IPS-18c (cell line): ENCODE data around the gene CEP57L1.
"Not testable (repeated sequence)": the region's sequence is repeated elsewhere in the genome, so short reads cannot be mapped to it uniquely, and the experiment has no call there.

Experiments used
- H3K4me3 ChIP-seq: 2 replicates; pipeline ENCODE4 v1.7.0; 2013; ENCODE audit warnings: low read depth, mild to moderate bottlenecking, low read length, moderate library complexity; ENCODE audit not compliant: insufficient read depth
- H3K9me3 ChIP-seq: one replicate; pipeline ENCODE4 v1.6.1; 2013; ENCODE audit warnings: mild to moderate bottlenecking, low read length, moderate library complexity; ENCODE audit not compliant: control insufficient read depth, insufficient read depth

Gene CEP57L1

DNA sequence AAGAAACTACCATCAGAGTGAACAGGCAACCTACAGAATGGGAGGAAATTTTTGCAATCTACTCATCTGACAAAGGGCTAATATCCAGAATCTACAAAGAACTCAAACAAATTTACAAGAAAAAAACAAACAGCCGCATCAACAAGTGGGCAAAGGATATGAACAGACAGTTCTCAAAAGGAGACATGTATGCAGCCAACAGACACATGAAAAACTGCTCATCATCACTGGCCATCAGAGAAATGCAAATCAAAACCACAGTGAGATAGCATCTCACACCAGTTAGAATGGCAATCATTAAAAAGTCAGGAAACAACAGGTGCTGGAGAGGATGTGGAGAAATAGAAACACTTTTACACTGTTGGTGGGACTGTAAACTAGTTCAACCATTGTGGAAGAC lies 40.3 kb downstream of the CEP57L1 start:
- H3K9me3 ChIP-seq, H3K4me3 ChIP-seq: not testable (repeated sequence)

GRCh38 chr6:109136039-109136438 lies 40.7 kb downstream of the CEP57L1 start:
- not testable (repeated sequence) for H3K9me3 ChIP-seq, H3K4me3 ChIP-seq

- H3K4me3 ChIP-seq, H3K9me3 ChIP-seq: not testable (repeated sequence)
These were observed 41.2 kb downstream of the CEP57L1 start for GRCh38 chr6:109136530-109136929.

GRCh38 chr6:109139109-109139508 lies 43.8 kb downstream of the CEP57L1 start:
- Histone ChIP-seq H3K4me3 (no peak overlapping the region), H3K9me3 (no peaks in the 10 kb centered on the region)

DNA sequence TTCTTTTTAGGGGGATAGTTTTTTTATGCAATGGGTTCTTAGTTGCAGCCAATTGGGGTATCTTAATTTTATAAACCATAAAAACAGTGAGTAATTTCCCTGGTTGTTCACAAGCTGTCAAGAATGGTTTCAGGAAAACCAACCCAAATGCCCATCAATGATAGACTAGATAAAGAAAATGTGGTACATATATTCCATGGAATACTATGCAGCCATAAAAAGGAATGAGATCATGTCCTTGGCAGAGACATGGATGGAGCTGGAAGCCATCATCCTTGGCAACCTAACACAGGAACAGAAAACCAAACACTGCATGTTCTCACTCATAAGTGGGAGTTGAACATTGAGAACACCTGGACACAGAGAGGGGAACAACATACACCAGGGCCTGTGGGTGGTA lies 46.8 kb downstream of the CEP57L1 start:
- not testable (repeated sequence) for H3K9me3 ChIP-seq, H3K4me3 ChIP-seq

DNA sequence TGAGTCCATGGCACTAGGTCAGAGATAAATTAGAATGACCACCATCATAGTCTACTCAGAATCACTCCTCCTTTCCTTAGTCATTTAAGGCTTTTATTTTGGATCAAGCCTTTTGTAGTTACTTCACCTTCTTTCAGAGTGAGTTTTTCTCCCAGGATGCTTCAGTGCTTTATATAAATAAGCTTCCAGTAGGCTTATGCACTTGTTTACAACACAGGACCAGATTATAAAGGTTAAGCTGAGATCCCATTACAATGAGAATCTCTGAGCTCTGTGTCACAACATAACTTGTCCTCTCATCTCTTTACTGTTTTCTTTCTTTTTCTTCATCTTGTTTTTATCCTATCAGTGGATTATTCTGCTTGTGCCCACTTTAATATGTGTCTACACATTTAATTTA lies 47.9 kb downstream of the CEP57L1 start:
- Histone ChIP-seq H3K9me3 (no peaks in the 10 kb centered on the region), H3K4me3 (no peak overlapping the region)

- not testable (repeated sequence) for H3K9me3 ChIP-seq, H3K4me3 ChIP-seq
These were observed 52.9 kb downstream of the CEP57L1 start for GRCh38 chr6:109148251-109148650.

DNA sequence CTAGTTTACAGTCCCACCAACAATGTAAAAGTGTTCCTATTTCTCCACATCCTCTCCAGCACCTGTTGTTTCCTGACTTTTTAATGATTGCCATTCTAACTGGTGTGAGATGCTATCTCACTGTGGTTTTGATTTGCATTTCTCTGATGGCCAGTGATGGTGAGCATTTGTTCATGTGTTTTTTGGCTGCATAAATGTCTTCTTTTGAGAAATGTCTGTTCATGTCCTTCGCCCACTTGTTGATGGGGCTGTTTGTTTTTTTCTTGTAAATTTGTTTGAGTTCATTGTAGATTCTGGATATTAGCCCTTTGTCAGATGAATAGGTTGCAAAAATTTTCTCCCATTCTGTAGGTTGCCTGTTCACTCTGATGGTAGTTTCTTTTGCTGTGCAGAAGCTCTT lies 53.4 kb downstream of the CEP57L1 start:
- H3K9me3 ChIP-seq, H3K4me3 ChIP-seq: not testable (repeated sequence)

DNA sequence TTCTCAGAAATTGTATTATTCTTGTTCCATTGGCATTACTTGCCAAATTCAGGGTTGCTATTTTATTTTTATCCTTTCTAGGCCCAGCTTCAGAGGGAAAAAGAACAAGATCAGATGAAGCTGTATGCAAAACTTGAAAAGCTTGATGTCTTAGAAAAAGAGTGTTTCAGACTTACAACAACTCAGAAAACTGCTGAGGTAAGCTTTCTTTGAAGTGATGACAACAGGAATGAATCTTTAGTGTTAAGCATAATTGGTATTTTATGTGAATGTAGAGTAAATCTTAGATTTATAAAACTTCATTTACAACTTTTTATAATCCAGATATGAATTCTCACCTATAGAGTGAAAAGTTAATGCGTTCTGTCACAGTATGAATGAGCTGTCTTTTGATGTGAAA lies 58.4 kb downstream of the CEP57L1 start:
- no peaks in the 10 kb centered on the region for H3K9me3 ChIP-seq
- H3K4me3 ChIP-seq: no peak overlapping the region

DNA sequence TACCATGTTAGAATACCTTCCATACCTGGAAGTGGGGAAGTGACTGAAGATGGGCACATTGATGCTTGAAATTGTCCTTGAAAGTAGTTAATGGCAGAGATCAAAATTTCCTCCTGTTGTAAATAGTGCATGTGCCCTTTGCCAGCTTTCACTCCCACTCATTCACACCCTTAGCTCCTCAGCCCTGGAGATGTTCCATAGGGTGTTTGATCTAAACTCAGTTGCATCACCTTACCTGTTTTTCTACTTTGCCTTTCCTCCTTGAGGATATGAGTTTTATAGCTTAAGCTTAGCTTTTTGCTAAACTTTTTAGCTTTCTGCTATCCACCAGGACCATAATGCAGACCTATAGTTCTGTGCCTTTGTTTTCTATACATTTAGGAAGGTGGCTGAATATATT lies 69.0 kb downstream of the CEP57L1 start:
- Histone ChIP-seq H3K4me3 (no peak overlapping the region), H3K9me3 (peaks cover 2% of the 10 kb centered on the region)

GRCh38 chr6:109165392-109165974 lies 70.2 kb downstream of the CEP57L1 start:
- no peak overlapping the region for H3K4me3 ChIP-seq

GRCh38 chr6:109166673-109167072 lies 71.4 kb downstream of the CEP57L1 start:
- Histone ChIP-seq H3K4me3 (no peak overlapping the region), H3K9me3 (peaks cover 2% of the 10 kb centered on the region)

More at GRCh38 chr6:109165392-109165974, 70.2 kb downstream of the CEP57L1 start:
- peaks cover 2% of the 10 kb centered on the region for H3K9me3 ChIP-seq

GRCh38 chr6:109167562-109167961 lies 72.3 kb downstream of the CEP57L1 start:
- peaks cover 2% of the 10 kb centered on the region for H3K9me3 ChIP-seq

GRCh38 chr6:109170333-109170732 lies 75.0 kb downstream of the CEP57L1 start:
- Histone ChIP-seq H3K4me3 (no peak overlapping the region), H3K9me3 (peaks cover 2% of the 10 kb centered on the region)

More at GRCh38 chr6:109167562-109167961, 72.3 kb downstream of the CEP57L1 start:
- H3K4me3 ChIP-seq: no peak overlapping the region

GRCh38 chr6:109172101-109172746 lies 76.9 kb downstream of the CEP57L1 start:
- H3K4me3 ChIP-seq: no peak overlapping the region
- H3K9me3 ChIP-seq: peaks cover 2% of the 10 kb centered on the region

GRCh38 chr6:109174916-109175315 lies 79.6 kb downstream of the CEP57L1 start:
- no peaks in the 10 kb centered on the region for H3K9me3 ChIP-seq
- no peak overlapping the region for H3K4me3 ChIP-seq

DNA sequence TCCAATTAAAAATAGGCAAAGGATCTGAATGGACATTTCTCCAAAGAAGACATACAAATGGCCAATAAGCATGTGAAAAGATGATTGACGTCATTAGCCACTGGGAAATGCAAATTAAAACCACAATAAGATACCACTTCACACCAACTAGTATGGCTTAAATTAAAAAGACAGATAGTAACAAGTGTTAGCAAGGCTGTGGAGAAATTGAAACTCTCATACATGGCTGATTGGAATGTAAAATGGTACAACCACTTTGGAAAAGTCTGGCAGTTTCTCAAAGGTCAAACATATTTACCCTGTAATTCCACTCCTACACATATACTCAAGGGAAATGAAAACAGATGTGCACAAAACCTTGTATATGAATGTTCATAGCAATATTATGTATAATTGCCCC lies 83.6 kb downstream of the CEP57L1 start:
- no peak overlapping the region for H3K4me3 ChIP-seq
- H3K9me3 ChIP-seq: no peaks in the 10 kb centered on the region

GRCh38 chr6:109179507-109179906 lies 84.2 kb downstream of the CEP57L1 start:
- Histone ChIP-seq H3K4me3 (no peak overlapping the region), H3K9me3 (no peaks in the 10 kb centered on the region)

GRCh38 chr6:109182578-109182977 lies 87.3 kb downstream of the CEP57L1 start:
- H3K9me3 ChIP-seq: no peaks in the 10 kb centered on the region
- H3K4me3 ChIP-seq: no peak overlapping the region
